GM23338 (cell line): ENCODE results near the gene WRNIP1. TPM values are rescaled to one million over a fixed set of nuclear protein-coding genes. Genes with fewer than 3 reads are reported as not detected.

Experiments
- ATAC-seq: fragments of 200-7000 bp; cut with Tn5 transposase; 3 replicates; pipeline ENCODE4 v1.9.1; 2020
- DNase-seq: peaks from one replicate; pipeline ENCODE4 v3.0.0-alpha.2; 2015; ENCODE audit warnings: low spot score
- H2AFZ ChIP-seq: fragments of 200-600 bp; sonication (generic); 2 replicates; pipeline ENCODE4 v1.8.0; 2016; ENCODE audit warnings: antibody characterized with exemption, mild to moderate bottlenecking, moderate library complexity
- H3F3A ChIP-seq: fragments of 200-600 bp; sonication (generic); replicated peaks from 2 replicates; pipeline ENCODE4 v1.8.0; 2017; ENCODE audit warnings: antibody characterized with exemption, mixed run types, low read depth
- H3K27ac ChIP-seq: fragments of 200-600 bp; sonication (generic); 2 replicates; pipeline ENCODE4 v1.6.1; 2016; ENCODE audit warnings: low read depth
- H3K27me3 ChIP-seq: fragments of 200-600 bp; sonication (generic); 2 replicates; pipeline ENCODE4 v1.8.0; 2016; ENCODE audit warnings: mild to moderate bottlenecking, mixed run types, moderate library complexity; ENCODE audit not compliant: insufficient read depth
- H3K36me3 ChIP-seq: fragments of 200-600 bp; sonication (generic); 2 replicates; pipeline ENCODE4 v1.8.0; 2016; ENCODE audit warnings: mild to moderate bottlenecking; ENCODE audit not compliant: insufficient read depth
- H3K4me1 ChIP-seq: fragments of 200-600 bp; sonication (generic); 2 replicates; pipeline ENCODE4 v1.8.0; 2016; ENCODE audit warnings: mild to moderate bottlenecking, moderate library complexity; ENCODE audit not compliant: insufficient read depth
- H3K4me2 ChIP-seq: fragments of 200-600 bp; sonication (generic); 2 replicates; pipeline ENCODE4 v1.7.1; 2017; ENCODE audit warnings: mixed run types
- H3K4me3 ChIP-seq: fragments of 200-600 bp; sonication (generic); 2 replicates; pipeline ENCODE4 v1.6.1; 2016; ENCODE audit warnings: mixed run types
- H3K79me2 ChIP-seq: fragments of 200-600 bp; sonication (generic); replicated peaks from 2 replicates; pipeline ENCODE4 v1.8.0; 2017; ENCODE audit warnings: mild to moderate bottlenecking; ENCODE audit not compliant: insufficient read depth
- H3K9me2 ChIP-seq: fragments of 200-600 bp; sonication (generic); 2 replicates; pipeline ENCODE4 v1.8.0; 2017; ENCODE audit not compliant: insufficient read depth
- H4K20me1 ChIP-seq: fragments of 200-600 bp; sonication (generic); replicated peaks from 2 replicates; pipeline ENCODE4 v1.8.0; 2017; ENCODE audit warnings: mild to moderate bottlenecking; ENCODE audit not compliant: insufficient read depth
- H3K27ac Mint-ChIP-seq: 2 replicates; pipeline ENCODE4 v1.8.0; 2020; ENCODE audit warnings: inconsistent platforms, mild to moderate bottlenecking, moderate library complexity, mixed read lengths
- H3K27me3 Mint-ChIP-seq: 3 replicates; pipeline ENCODE4 v1.8.0; 2022; ENCODE audit warnings: low read depth, mild to moderate bottlenecking, moderate library complexity, mixed read lengths, inconsistent platforms; ENCODE audit not compliant: insufficient read depth, poor library complexity
- H3K36me3 Mint-ChIP-seq: 3 replicates; pipeline ENCODE4 v1.8.0; 2021; ENCODE audit warnings: low read depth, mild to moderate bottlenecking, inconsistent platforms, moderate library complexity, mixed read lengths
- H3K4me1 Mint-ChIP-seq: 3 replicates; pipeline ENCODE4 v1.8.0; 2020; ENCODE audit warnings: mild to moderate bottlenecking, inconsistent platforms, mixed read lengths
- H3K4me3 Mint-ChIP-seq: 3 replicates; pipeline ENCODE4 v1.8.0; 2021; ENCODE audit warnings: moderate library complexity, mild to moderate bottlenecking, inconsistent platforms, mixed read lengths
- H3K9me3 Mint-ChIP-seq: 3 replicates; pipeline ENCODE4 v1.8.0; 2020; ENCODE audit warnings: moderate library complexity, mild to moderate bottlenecking, inconsistent platforms, mixed read lengths
- EZH2 ChIP-seq: fragments of 200-600 bp; sonication (generic); IDR thresholded peaks from one replicate; pipeline ENCODE4 v1.8.0; 2017; ENCODE audit warnings: antibody characterized with exemption, mild to moderate bottlenecking, low read depth; ENCODE audit not compliant: unreplicated experiment
- NANOG ChIP-seq: IDR thresholded peaks from 2 replicates; pipeline ENCODE4 v1.6.1; 2016; ENCODE audit warnings: antibody characterized with exemption, borderline replicate concordance
- POLR2AphosphoS5 ChIP-seq: IDR thresholded peaks from 2 replicates; pipeline ENCODE4 v1.6.1; 2016; ENCODE audit warnings: antibody characterized with exemption, low read depth
- STAT1 ChIP-seq: IDR thresholded peaks from one replicate; pipeline ENCODE4 v1.6.1; 2016; ENCODE audit warnings: antibody characterized with exemption; ENCODE audit not compliant: unreplicated experiment
- ZNF114 ChIP-seq: fragments of 250-450 bp; sonication (Bioruptor Pico); IDR thresholded peaks from 2 replicates; pipeline ENCODE4 v1.5.0; 2020; ENCODE audit warnings: mild to moderate bottlenecking, moderate library complexity
- ZNF462 ChIP-seq: fragments of 250-450 bp; sonication (Bioruptor Pico); IDR thresholded peaks from 2 replicates; pipeline ENCODE4 v1.5.0; 2020; ENCODE audit warnings: mild to moderate bottlenecking, moderate library complexity
- polyA plus RNA-seq: library from polyadenylated mRNA; unstranded; fragments of >200 nt; fragmentation: Nextera tagmentation; extraction: Ambion mirVana; gene quantifications from 2 replicates; pipeline ENCODE4 v1.2.1, GENCODE V29; 2016
- total RNA-seq: library from RNA; depleted of rRNA; stranded (reverse); fragments of >200 nt; shearing (Covaris generic); gene quantifications from 2 replicates; pipeline ENCODE4 v1.2.3, GENCODE V29; 2014
- TF ChIP-seq, protein P1 (sequence below): IDR thresholded peaks from one replicate; pipeline ENCODE4 v1.6.1; 2018; ENCODE audit warnings: antibody characterized with exemption; ENCODE audit not compliant: unreplicated experiment

The WRNIP1 gene
- total and polyA plus RNA-seq, 2 experiments from 2014 or later, result 27.6 to 66.0 TPM

- no peak for TF ChIP-seq ZNF462
- no peak for TF ChIP-seq POLR2AphosphoS5
- TF ChIP-seq ZNF114, result no peak
- TF ChIP-seq, protein P1, sequence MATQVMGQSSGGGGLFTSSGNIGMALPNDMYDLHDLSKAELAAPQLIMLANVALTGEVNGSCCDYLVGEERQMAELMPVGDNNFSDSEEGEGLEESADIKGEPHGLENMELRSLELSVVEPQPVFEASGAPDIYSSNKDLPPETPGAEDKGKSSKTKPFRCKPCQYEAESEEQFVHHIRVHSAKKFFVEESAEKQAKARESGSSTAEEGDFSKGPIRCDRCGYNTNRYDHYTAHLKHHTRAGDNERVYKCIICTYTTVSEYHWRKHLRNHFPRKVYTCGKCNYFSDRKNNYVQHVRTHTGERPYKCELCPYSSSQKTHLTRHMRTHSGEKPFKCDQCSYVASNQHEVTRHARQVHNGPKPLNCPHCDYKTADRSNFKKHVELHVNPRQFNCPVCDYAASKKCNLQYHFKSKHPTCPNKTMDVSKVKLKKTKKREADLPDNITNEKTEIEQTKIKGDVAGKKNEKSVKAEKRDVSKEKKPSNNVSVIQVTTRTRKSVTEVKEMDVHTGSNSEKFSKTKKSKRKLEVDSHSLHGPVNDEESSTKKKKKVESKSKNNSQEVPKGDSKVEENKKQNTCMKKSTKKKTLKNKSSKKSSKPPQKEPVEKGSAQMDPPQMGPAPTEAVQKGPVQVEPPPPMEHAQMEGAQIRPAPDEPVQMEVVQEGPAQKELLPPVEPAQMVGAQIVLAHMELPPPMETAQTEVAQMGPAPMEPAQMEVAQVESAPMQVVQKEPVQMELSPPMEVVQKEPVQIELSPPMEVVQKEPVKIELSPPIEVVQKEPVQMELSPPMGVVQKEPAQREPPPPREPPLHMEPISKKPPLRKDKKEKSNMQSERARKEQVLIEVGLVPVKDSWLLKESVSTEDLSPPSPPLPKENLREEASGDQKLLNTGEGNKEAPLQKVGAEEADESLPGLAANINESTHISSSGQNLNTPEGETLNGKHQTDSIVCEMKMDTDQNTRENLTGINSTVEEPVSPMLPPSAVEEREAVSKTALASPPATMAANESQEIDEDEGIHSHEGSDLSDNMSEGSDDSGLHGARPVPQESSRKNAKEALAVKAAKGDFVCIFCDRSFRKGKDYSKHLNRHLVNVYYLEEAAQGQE, result no peak
- TF ChIP-seq EZH2, result no peak
Measured at GRCh38 chr6:2771079-2771478, 5.9 kb downstream of the WRNIP1 start (continued).

DNA sequence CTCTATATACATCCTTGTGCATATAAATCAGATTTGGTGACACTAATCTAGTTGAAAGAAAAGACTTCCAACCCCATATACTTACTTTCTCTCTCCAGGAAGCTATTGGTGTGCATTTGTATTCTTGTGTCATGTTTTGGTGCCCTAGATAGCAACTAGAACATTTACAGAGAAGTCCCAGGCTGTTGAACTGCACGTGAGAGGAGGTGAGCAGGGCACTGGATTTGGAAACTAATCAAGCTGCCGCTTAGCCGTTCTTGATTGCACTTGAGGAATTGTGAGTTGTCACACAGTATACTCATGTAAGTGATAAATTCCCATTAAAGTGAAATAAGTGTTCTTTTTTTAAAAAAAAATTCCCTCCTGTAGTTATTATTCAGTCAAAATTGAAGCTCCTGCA lies 7.6 kb downstream of the WRNIP1 start:
- H3K4me1 ChIP-seq, result peaks cover 21% of the 10 kb centered on the region
- Mint-ChIP-seq H3K4me1 (peaks cover 25% of the 10 kb centered on the region), H3K9me3 (no peaks in the 10 kb centered on the region), H3K27ac (no peak overlapping the region), H3K27me3 (no peaks in the 10 kb centered on the region), H3K4me3 (no peak overlapping the region), H3K36me3 (peaks cover 8% of the 10 kb centered on the region)
- H3K9me2 ChIP-seq, result no peaks in the 10 kb centered on the region
- no peak overlapping the region for H2AFZ ChIP-seq
- DNase-seq, result no peak
- H4K20me1 ChIP-seq, result peaks cover 48% of the 10 kb centered on the region
- H3K27ac ChIP-seq, result no peak overlapping the region
- H3F3A ChIP-seq, result no peaks in the 10 kb centered on the region
- no peaks in the 10 kb centered on the region for H3K36me3 ChIP-seq
- H3K4me2 ChIP-seq, result no peak overlapping the region
- H3K27me3 ChIP-seq, result no peaks in the 10 kb centered on the region
- H3K4me3 ChIP-seq, result no peak overlapping the region
- no peak for TF ChIP-seq ZNF114
- no peak for TF ChIP-seq NANOG
- TF ChIP-seq EZH2, result no peak
- no peak for TF ChIP-seq STAT1
- peaks cover 98% of the 10 kb centered on the region for H3K79me2 ChIP-seq
- ATAC-seq, result no peak
